ENCODE measurements around the gene ATP8A2.

GRCh38 chr13:25689539-25689938, 317.8 kb downstream of the ATP8A2 start:
- TF ChIP-seq CTCF (IDR thresholded peaks at IDR 0.05; ENCODE audit: control extremely low read depth in 1 of 3, insufficient read depth in 1 of 3, low read depth in 1 of 3, low read length in 3 of 3), result no peak
- TF ChIP-seq EZH2 (IDR thresholded peaks at IDR 0.05; ENCODE audit: low read depth, low read length, severe bottlenecking), result no peak
- no peak for TF ChIP-seq CEBPB (IDR thresholded peaks at IDR 0.05; ENCODE audit: low read depth, low read length)
- TF ChIP-seq POLR2AphosphoS5 (IDR thresholded peaks at IDR 0.05; ENCODE audit: low read depth, low read length), result no peak
- no peak for TF ChIP-seq SP2 (IDR thresholded peaks at IDR 0.05; ENCODE audit: low read length)
- no peak for TF ChIP-seq NRF1 (IDR thresholded peaks at IDR 0.05; ENCODE audit: low read depth, low read length)
- TF ChIP-seq BRCA1 (IDR thresholded peaks at IDR 0.05; ENCODE audit: low read depth, low read length), result no peak
- no peak for TF ChIP-seq SIX5 (IDR thresholded peaks at IDR 0.05; ENCODE audit: low read depth, low read length)
- TF ChIP-seq MAX (IDR thresholded peaks at IDR 0.05), result no peak
- no peak for TF ChIP-seq SP1 (IDR thresholded peaks at IDR 0.05; ENCODE audit: low read depth, low read length)
- TF ChIP-seq CTBP2 (IDR thresholded peaks at IDR 0.05; ENCODE audit: borderline replicate concordance, insufficient read depth, insufficient read length, low read length), result no peak
- TF ChIP-seq SRF (IDR thresholded peaks at IDR 0.05; ENCODE audit: low read depth, low read length), result no peak
- TF ChIP-seq POLR2A (IDR thresholded peaks at IDR 0.05; ENCODE audit: control extremely low read depth in 1 of 2, low read depth in 2 of 2, low read length in 2 of 2), result no peak
- no peak for TF ChIP-seq ASH2L (IDR thresholded peaks at IDR 0.05; ENCODE audit: low read length)

Data from H1 (cell line).